NCI-H146 (cell line): ENCODE data around the gene NPM1.

Experiments
- DNase-seq: peaks from one replicate; lab custom pipeline; 2025; lab: John Stamatoyannopoulos, UW

NPM1 gene

GRCh38 chr5:171450423-171451331 lies 63.0 kb downstream of the NPM1 start:
- DNase-seq, result no peak

GRCh38 chr5:171451421-171451820 lies 63.8 kb downstream of the NPM1 start:
- no peak for DNase-seq

GRCh38 chr5:171453056-171453725 lies 65.5 kb downstream of the NPM1 start:
- DNase-seq, result no peak

GRCh38 chr5:171453988-171454387 lies 66.3 kb downstream of the NPM1 start:
- DNase-seq, result no peak

GRCh38 chr5:171454549-171454948 lies 66.9 kb downstream of the NPM1 start:
- no peak for DNase-seq

- DNase-seq, result no peak
These were observed 67.9 kb downstream of the NPM1 start for GRCh38 chr5:171455522-171455921.

GRCh38 chr5:171457208-171457981 lies 69.7 kb downstream of the NPM1 start:
- DNase-seq, result no peak

- no peak for DNase-seq
These were observed 72.2 kb downstream of the NPM1 start for GRCh38 chr5:171459839-171460238.
